B cell (primary cell): ENCODE data around the gene EXOC6B. TPM values are rescaled to one million over a fixed set of nuclear protein-coding genes. Genes with fewer than 3 reads are reported as not detected.

ENCODE experiments used
- ATAC-seq: fragments of 200-7000 bp; cut with Tn5 transposase; one replicate; pipeline ENCODE4 v1.10.0; 2021; ENCODE audit warnings: low read depth, mild to moderate bottlenecking, moderate number of reproducible peaks, moderate library complexity
- CTCF ChIA-PET: fragments of 350-600 bp; sonication (Branson Sonifier 250); formaldehyde crosslinking; loops from one replicate; lab custom pipeline; 2021; ENCODE audit warnings: antibody characterized with exemption, inconsistent platforms; lab: Charles Lee
- POLR2A ChIA-PET: fragments of 350-600 bp; sonication (Branson Sonifier 250); formaldehyde crosslinking; loops from one replicate; lab custom pipeline; 2021; ENCODE audit warnings: antibody characterized with exemption; lab: Charles Lee
- DNase-seq: peaks from one replicate; pipeline ENCODE4 v3.0.0; 2013
- H2AFZ ChIP-seq: 2 replicates; pipeline ENCODE4 v1.6.1; 2012; ENCODE audit warnings: mild to moderate bottlenecking, low read depth, low read length; ENCODE audit not compliant: insufficient read depth, poor library complexity, severe bottlenecking
- H3K27ac ChIP-seq, 2 donors: 1 replicate in 1 of 2; 2 replicates in 1 of 2; pipeline ENCODE4 v1.5.1; 2012 to 2013; ENCODE audit warnings: low read length in 2 of 2, mild to moderate bottlenecking in 2 of 2, moderate library complexity in 1 of 2
- H3K27me3 ChIP-seq, 4 experiments: fragments of 200-600 bp in 1 of 4; sonication (generic) in 1 of 4; replicated peaks in 1 of 4; 1 replicate in 2 of 4; 2 replicates in 2 of 4; pipeline versions ENCODE4 v1.6.1 to v1.7.0; 2013 to 2016; ENCODE audit warnings: low read length in 3 of 4, mild to moderate bottlenecking in 2 of 4, mixed read lengths in 1 of 4, moderate library complexity in 1 of 4; ENCODE audit not compliant: insufficient read depth in 4 of 4, control insufficient read depth in 3 of 4; ENCODE audit errors: control extremely low read depth in 1 of 4
- H3K36me3 ChIP-seq, 2 experiments: replicated peaks in 1 of 2; 1 replicate in 1 of 2; 2 replicates in 1 of 2; pipeline versions ENCODE4 v1.6.1 to v1.7.1; 2013; ENCODE audit warnings: low read length in 1 of 2; ENCODE audit not compliant: insufficient read depth in 2 of 2, control insufficient read depth in 1 of 2; ENCODE audit errors: control extremely low read depth in 1 of 2, extremely low read depth in 1 of 2
- H3K4me1 ChIP-seq, 2 donors: fragments of 200-600 bp in 1 of 2; sonication (generic) in 1 of 2; 1 replicate in 1 of 2; 2 replicates in 1 of 2; pipeline versions ENCODE4 v1.5.1 to v1.6.1; 2013 to 2017; ENCODE audit warnings: low read length in 2 of 2; ENCODE audit not compliant: control insufficient read depth in 2 of 2, insufficient read depth in 2 of 2
- H3K4me2 ChIP-seq: replicated peaks from 2 replicates; pipeline ENCODE3; 2012; ENCODE audit warnings: mild to moderate bottlenecking, low read depth, low read length; ENCODE audit not compliant: poor library complexity, severe bottlenecking
- H3K4me3 ChIP-seq, 5 experiments: fragments of 200-600 bp in 1 of 5; sonication (generic) in 1 of 5; 1 replicate in 3 of 5; 2 replicates in 2 of 5; pipeline versions ENCODE4 v1.5.1 to v1.7.0; 2011 to 2016; ENCODE audit warnings: low read length in 4 of 5, mild to moderate bottlenecking in 4 of 5, low read depth in 2 of 5, control low read depth in 1 of 5, moderate library complexity in 1 of 5; ENCODE audit not compliant: insufficient read depth in 1 of 5; ENCODE audit errors: control extremely low read depth in 1 of 5, extremely low read depth in 1 of 5
- H3K79me2 ChIP-seq: fragments of 200-600 bp; sonication (generic); one replicate; pipeline ENCODE4 v1.6.0; 2016; ENCODE audit warnings: low read length; ENCODE audit not compliant: control insufficient read depth, insufficient read depth
- H3K9ac ChIP-seq: fragments of 200-600 bp; sonication (generic); 2 replicates; pipeline ENCODE4 v1.6.1; 2017; ENCODE audit warnings: mild to moderate bottlenecking, low read length, moderate library complexity
- H3K9me3 ChIP-seq, 3 donors: one replicate each; pipeline versions ENCODE4 v1.6.1 to v1.7.1; 2013; ENCODE audit warnings: low read length in 2 of 3; ENCODE audit not compliant: control insufficient read depth in 2 of 3, insufficient read depth in 1 of 3; ENCODE audit errors: control extremely low read depth in 1 of 3
- H4K20me1 ChIP-seq: 2 replicates; pipeline ENCODE4 v1.6.0; 2012; ENCODE audit warnings: mild to moderate bottlenecking, low read length; ENCODE audit not compliant: insufficient read depth, control insufficient read depth, poor library complexity, severe bottlenecking
- H3K27ac Mint-ChIP-seq: one replicate; pipeline ENCODE4 v1.8.0; 2021; ENCODE audit warnings: mixed read lengths
- H3K27me3 Mint-ChIP-seq: one replicate; pipeline ENCODE4 v1.8.0; 2021; ENCODE audit warnings: mixed read lengths
- H3K4me1 Mint-ChIP-seq: one replicate; pipeline ENCODE4 v1.8.0; 2021; ENCODE audit warnings: mixed read lengths
- H3K4me3 Mint-ChIP-seq: one replicate; pipeline ENCODE4 v1.8.0; 2021; ENCODE audit warnings: mixed read lengths
- H3K9me3 Mint-ChIP-seq: one replicate; pipeline ENCODE4 v1.8.0; 2022; ENCODE audit warnings: mixed read lengths; ENCODE audit not compliant: insufficient read depth
- CTCF ChIP-seq: fragments of 200-600 bp; IDR thresholded peaks from one replicate; pipeline ENCODE4 v1.8.0; 2022; ENCODE audit warnings: antibody characterized with exemption, mild to moderate bottlenecking
- EZH2 ChIP-seq: IDR thresholded peaks from 2 replicates; pipeline ENCODE4 v1.6.1; 2012; ENCODE audit warnings: borderline replicate concordance, low read depth, mild to moderate bottlenecking, moderate library complexity, low read length; ENCODE audit not compliant: insufficient read depth, poor library complexity, severe bottlenecking
- WGBS: methylation state at CpG from one replicate; pipeline ENCODE4 v1.1.5; 2013; ENCODE audit warnings: missing lambda C conversion rate; ENCODE audit not compliant: insufficient coverage; 5-methylcytosine and 5-hydroxymethylcytosine counted together
- intact Hi-C: fragments of 100-400 bp; cut with micrococcal nuclease; formaldehyde crosslinking; loops from one replicate; pipeline ENCODE4 v1.10.0; 2022
- polyA plus RNA-seq: library from polyadenylated mRNA; depleted of rRNA; stranded (reverse); fragments of >200 nt; gene quantifications from 2 replicates; pipeline ENCODE4 v1.2.3, GENCODE V29; 2012
- total RNA-seq, 2 donors: library from RNA; stranded (reverse); fragments of 120-200 nt in 1 of 2; gene quantifications; 1 replicate in 1 of 2; 2 replicates in 1 of 2; pipeline versions ENCODE4 v1.2.3 to v1.2.4, GENCODE V29; 2013 to 2022

Gene EXOC6B
- total and polyA plus RNA-seq, 2 donors (not counting 1 experiment from before 2014, with no cell fraction given): 4.8 to 22.6 TPM

- ChIA-PET CTCF (no interaction called here), POLR2A (no interaction called here)
- ATAC-seq (no peak), DNase-seq (no peak)
- no peaks in the 10 kb centered on the region for H3K4me1 ChIP-seq
- peaks cover 0 to 16% (median 2%) of the 10 kb centered on the region in 3 donors for H3K9me3 ChIP-seq
- H3K36me3 ChIP-seq: no peaks in the 10 kb centered on the region
- intact Hi-C loops: no loop called here
- Mint-ChIP-seq H3K4me3 (no peak overlapping the region), H3K27ac (no peak overlapping the region), H3K4me1 (no peaks in the 10 kb centered on the region), H3K27me3 (no peaks in the 10 kb centered on the region), H3K9me3 (peaks cover 2% of the 10 kb centered on the region)
- TF ChIP-seq EZH2 (no peak), CTCF (no peak)
- H3K27ac ChIP-seq: no peak overlapping the region
- H3K79me2 ChIP-seq: no peaks in the 10 kb centered on the region
- no peak overlapping the region for H3K4me2 ChIP-seq
- H3K4me3 ChIP-seq: no peak overlapping the region
- H3K27me3 ChIP-seq: no peaks in the 10 kb centered on the region
- 95% methylated on average over 15 of the region's 15 CpGs for WGBS
- H3K9ac ChIP-seq: no peak overlapping the region
- no peaks in the 10 kb centered on the region for H4K20me1 ChIP-seq
- no peak overlapping the region for H2AFZ ChIP-seq
Measured at GRCh38 chr2:72427022-72427861, 398.6 kb downstream of the EXOC6B start.

DNA sequence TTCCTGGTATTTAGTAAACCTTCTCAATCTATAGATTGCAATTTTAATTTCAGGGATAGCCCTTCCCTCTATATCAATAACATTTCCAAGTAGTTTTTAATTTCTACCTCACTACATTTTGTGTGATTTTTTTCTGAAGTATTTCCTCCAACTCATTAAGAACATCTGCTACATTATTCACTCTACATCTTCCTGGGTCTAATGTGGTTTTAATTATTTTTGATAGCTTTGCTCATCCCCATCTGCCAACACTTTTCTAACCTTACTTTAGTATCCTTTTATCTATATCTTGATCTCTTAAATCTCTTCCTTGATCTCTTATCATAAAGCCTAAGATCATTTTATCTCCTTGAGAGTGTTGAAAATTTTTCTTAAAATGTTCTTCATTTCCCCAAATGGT, 399.8 kb downstream of the EXOC6B start:
- H3K4me3 Mint-ChIP-seq: no peak overlapping the region
- Histone ChIP-seq H3K9ac (no peak overlapping the region), H3K27ac (no peak overlapping the region), H4K20me1 (no peaks in the 10 kb centered on the region), H2AFZ (no peak overlapping the region), H3K36me3 (no peaks in the 10 kb centered on the region), H3K79me2 (no peaks in the 10 kb centered on the region), H3K27me3 (no peaks in the 10 kb centered on the region), H3K4me3 (no peak overlapping the region), H3K9me3 (peaks cover 0 to 25% (median 2%) of the 10 kb centered on the region in 3 donors), H3K4me2 (no peak overlapping the region), H3K4me1 (no peaks in the 10 kb centered on the region)
- TF ChIP-seq CTCF (no peak), EZH2 (no peak)
- H3K4me1 Mint-ChIP-seq: no peaks in the 10 kb centered on the region
- intact Hi-C loops: no loop called here
- ATAC-seq (no peak), DNase-seq (no peak)
- peaks cover 2% of the 10 kb centered on the region for H3K9me3 Mint-ChIP-seq
- ChIA-PET CTCF (no interaction called here), POLR2A (no interaction called here)
- no peak overlapping the region for H3K27ac Mint-ChIP-seq
- H3K27me3 Mint-ChIP-seq: no peaks in the 10 kb centered on the region
